Left renal cortex interstitium (tissue), 4 donors: ENCODE data around the gene TMEM89. TPM values are rescaled to one million over a fixed set of nuclear protein-coding genes. Genes with fewer than 3 reads are reported as not detected.

Experiments
- DNase-seq, 4 donors: peaks; one replicate each; pipeline ENCODE4 v3.0.0-alpha.2; 2013; ENCODE audit warnings: low read depth in 4 of 4, low spot score in 2 of 4, missing footprints in 1 of 4
- polyA plus RNA-seq, 4 donors: library from polyadenylated mRNA; unstranded; fragments of 120-200 nt; gene quantifications; one replicate each; pipeline ENCODE4 v1.2.1, GENCODE V29; 2013; ENCODE audit not compliant: insufficient read length in 4 of 4

TMEM89 gene, protein sequence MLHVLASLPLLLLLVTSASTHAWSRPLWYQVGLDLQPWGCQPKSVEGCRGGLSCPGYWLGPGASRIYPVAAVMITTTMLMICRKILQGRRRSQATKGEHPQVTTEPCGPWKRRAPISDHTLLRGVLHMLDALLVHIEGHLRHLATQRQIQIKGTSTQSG
- under 1 TPM in 1 of 4 donors, not detected in 3; 0.21 TPM for polyA plus RNA-seq

DNA sequence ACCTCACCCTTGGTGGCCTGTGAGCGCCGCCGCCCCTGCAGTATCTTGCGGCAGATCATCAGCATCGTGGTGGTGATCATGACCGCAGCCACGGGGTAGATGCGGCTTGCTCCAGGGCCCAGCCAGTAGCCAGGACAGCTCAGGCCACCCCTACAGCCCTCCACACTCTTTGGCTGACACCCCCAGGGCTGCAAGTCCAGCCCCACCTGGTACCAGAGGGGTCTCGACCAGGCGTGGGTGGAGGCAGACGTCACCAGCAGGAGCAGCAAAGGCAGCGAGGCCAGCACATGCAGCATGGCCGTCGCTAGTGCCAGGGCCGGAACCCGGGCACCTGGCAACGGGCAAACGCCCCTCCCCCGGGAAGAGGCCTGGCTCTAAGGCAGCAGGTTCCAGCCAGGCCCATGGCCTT lies at the start of gene TMEM89:
TSS of gene TMEM89 (minus strand) at position 309 of the 409 bp plus-strand sequence. CDS start at position 296, 13 bp downstream.
- DNase-seq: no peak

DNA sequence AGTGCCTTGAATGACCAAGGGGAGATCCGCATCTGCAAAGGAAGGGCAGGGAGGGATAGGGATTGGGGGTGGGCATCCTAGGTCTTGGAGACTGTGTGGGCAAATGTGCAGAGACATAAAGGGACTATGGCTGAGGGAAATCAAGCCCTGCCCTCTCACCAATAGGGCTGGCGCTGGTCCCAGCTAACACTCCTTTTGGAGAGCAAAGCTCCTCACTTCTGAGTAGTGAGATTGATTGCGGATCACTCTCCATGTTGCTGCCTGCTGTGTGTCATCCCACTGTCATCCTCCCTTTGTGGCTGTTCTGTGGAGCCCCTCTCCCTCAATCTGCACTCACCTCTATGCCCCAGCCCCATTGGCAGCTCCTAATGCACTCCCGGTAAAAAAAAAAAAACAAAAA lies 43.4 kb upstream of the TMEM89 start:
- no peak for DNase-seq

DNA sequence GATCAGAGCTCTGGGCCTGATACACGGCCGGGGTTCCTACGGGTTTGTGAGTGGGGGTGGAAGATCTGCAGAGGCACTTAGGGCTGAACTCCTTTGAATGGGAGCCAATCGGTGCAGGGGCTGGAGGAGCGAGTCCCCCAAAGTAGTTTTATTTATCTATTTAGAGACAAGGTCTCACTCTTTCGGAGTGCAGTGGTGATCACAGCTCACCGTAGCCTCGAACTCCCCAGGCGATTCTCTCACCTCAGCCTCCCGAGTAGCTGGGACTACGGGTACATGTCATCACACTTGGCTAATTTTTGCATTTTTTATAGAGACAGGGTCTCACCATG lies 42.7 kb upstream of the TMEM89 start:
- DNase-seq: no peak

DNA sequence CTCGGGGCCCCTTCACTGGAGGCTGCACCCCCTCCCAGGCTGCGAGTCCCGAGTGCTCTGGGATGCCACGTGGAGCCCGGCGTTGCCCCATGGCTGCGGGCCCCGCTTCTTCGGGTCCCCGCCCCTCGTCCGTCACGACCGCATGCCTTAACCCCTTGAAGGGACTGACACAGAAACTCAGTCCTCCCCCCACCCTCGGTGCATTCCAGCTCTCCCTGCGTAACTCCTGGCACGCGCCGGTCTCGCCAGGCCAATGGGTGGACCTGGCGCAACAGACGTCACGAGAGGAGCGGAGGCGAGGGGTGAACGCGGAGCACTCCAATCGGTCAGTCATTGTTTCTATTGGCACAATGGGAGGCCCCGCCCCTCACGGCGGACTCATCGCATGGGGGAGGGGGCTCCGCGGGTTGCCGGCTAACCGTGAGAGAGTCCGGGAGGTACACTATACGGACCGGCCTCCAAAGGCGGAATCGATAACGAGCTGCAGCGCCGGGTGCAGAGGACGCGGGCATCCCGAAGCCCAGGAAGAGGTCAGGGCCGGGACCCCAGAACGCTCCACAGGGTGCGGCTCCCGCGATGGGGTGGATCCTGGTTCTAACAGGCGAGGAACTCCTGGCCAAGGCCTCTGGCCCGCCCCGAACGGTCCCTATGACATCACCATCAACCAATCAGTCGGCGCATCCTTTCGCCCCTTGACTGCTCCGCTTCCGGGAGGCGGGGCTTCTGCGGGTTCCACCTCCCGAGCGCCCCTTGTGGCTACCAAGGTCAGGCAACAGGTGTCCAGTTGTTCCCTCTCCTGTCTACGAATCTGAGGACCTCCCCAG lies 42.1 kb upstream of the TMEM89 start:
- DNase-seq: peak; percentile 81 to 90 (median 87)

DNA sequence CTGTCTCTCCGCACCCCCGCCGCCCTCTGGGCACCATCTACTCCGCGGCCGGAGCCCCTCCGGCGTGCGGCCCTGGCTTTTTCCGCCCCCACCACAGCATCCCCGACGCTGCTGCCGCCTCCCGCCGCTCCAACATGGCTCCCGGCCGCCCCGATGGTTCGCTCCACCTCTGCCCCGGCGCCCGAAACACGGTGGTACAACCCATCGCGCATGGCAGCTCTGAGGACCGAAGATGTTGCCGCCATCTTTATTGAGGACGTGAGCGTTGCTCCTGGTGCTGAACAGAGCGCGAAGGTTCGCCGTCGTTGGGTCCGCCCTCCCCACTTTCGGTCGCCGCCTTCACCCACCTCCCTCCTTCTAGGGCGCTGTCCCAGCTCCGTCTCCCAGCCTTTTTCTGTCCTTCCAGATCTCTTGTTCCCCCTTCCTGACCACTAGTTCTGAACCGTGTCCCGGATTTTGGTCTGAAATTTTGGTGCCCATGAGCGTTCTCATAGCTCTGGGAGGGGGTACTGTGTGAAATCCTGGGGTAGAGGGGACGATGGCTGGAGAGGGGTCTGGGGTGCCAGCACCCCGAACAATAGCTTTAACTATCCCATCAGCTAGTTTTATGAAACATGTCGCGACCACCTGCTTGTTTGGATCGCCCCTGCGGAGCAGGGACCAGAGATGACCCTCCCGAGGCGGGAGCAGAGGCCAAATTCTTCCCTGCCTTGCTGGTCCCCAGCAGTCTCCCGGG lies 41.4 kb upstream of the TMEM89 start, which contains the start of gene CELSR3:
TSS of gene CELSR3 (minus strand) at position 134 of the 736 bp plus-strand sequence. CDS start 252 bp downstream, outside the sequence.
- DNase-seq: peak in 2 of 4 donors; percentile 57 to 63

DNA sequence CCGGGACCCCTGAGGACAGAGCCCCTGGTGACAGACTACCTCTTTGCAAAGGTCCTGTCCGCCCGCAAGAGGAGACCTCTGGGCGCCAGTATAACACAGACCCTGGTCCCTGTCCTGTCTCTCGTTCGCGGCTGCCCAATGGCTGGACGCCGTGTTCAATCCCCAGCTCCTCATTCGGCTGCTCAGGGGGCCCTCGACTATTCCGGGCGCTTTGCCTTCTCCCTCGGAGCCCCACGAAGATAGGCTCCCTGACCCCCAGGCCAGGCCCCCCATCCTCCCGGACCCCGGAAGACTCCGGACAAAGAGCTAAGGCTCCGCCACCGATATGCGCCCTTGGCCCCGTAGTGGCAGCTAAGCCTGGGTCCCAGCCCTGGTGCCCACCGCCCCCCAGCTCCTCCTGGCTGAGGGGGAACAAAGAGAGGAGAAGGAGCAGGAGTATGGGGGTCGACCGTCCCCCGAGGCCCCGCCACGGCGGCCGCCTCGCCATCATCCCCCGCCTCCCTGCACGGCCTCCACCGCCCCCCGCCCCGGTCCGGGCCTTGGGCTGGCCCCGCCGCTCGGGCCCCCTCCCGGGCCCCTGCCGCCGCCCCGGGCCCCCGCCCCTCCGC lies 40.7 kb upstream of the TMEM89 start:
- no peak for DNase-seq

DNA sequence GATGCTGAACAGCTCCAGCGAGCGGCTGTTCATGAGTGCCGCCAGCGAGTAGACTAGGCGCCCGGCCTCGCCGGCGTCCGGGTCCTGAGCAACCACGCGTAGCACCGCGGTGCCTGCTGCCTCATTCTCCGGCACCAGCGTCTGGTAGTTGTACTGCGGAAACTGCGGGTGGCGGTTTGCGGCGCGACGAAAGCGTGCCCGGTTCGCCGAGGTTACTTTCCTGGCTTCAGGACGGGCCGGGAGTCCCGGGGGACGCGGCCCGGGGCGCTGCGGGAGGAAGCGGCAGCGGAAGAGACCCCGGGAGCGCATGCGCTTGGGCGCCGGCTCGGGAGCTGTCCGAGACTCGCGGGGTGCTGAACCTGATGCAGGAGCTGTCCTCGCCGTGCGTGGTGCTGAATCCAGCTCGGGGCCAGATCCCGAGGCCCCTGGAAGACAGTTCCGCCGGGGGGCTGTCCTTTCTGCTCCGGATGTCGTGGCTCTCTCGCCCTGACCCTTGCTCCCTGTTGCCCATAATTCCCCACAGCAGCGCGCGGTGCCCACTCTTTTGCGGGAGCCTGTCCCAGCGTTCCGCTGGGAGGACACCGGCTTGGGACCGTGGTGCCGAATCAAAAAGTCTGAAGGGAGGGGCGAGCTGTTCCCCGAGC lies 40.1 kb upstream of the TMEM89 start:
- peak in 2 of 4 donors; percentile 44 to 61 for DNase-seq

DNA sequence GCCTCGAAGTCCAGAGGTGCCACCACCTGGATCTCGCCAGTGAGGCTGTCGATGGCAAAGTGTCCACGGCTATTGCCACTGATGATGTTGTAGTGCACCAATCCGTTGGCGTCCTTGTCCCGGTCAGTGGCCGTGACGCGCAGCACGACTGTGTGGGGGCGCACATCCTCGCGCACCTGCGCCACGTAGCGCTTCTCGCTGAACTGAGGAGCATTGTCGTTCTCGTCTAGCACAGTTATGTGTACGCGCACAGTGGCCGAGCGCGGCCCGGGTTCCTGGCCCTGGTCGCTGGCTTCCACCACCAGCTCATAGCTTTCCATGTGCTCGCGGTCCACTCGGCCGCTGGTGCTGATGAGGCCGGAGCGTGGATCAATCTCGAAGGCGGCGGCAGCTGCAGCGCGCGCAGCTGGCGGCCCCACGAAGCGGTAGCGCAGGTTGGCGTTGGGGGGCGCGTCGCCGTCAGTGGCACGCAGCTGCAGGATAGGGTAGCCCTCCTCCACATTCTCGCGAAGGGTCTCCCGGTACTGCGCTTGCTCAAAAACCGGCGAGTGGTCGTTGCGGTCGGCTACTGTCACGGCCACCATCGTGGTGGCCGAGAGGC lies 39.3 kb upstream of the TMEM89 start:
- no peak for DNase-seq

DNA sequence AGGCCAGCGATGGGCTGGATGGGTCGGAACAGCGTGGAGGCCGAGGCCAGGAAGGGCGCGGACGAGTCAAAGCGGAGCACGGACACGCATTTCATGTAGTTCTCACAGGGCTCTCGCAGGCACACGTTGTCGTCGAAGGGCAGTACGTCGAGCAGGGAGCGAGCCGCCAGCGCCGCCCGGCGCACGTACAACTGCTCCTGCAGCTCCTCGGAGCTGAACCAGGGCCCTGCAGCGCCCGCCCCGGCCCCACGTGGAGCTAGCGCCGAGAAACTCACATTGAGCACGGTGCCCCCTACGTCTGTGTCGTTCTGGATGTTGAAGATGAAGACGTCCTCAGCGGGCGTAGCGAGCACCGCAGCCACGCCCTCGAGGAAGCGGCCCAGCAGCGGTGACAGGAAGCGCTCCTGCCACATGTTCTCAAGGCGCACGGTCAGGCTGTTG lies 35.3 kb upstream of the TMEM89 start:
- no peak for DNase-seq

DNA sequence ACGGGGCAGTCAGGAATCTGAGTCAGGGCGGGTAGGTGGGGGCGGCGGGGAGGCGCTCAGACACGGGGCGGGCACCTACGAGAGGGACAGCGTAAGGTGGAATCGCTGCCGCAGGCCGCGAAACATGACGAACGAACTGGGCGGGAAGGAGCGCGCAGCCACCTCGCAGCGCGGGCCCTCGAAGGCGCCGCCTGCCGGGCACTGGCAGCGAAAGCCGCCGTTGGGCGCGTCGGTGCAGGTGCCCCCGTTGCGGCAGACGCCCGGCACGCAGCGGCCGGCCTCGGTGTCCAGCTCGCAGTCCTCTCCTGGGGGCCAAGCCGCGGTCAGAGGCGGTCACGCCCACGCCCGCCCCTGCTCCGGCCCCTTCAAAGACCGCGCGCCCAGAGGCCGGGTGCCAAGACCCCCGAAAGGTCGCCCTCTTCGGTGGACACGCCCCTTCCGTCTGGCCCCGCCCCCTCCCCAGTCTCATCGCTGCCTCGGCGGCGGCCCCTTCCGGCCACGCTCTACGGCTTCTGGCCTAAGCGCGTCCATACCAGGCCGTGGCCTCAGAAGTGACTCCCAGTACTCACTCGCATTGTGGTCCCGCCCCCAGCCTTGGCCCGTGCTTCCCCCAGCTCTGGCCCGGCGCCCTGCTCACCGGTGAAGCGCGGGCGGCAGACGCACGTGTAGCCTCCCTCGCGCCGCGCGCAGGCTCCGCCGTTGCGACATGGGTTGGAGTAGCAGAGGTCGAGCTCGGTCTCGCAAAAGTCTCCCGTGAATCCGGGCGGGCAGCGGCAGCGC lies 34.7 kb upstream of the TMEM89 start:
- DNase-seq: peak in 2 of 4 donors; percentile 56 to 63

DNA sequence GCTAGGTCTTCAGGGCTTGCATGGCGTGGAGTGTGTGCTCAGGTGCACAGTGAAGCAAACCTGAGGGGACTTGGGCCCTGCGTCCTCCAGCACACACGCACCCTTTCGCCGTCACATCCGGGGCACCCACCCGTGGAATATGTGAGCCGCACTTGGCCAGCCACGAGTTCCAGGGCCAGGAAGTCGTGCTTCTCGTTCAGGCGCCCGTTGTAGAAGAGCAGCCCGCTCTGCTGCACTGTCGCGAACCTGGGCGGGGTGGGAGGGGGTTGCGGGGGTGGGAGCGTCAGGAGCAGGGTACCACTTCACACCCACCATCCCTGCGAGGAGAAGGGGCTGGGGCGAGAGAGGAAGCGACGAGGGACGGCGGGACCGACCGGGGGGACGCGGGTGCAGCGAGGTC lies 34.0 kb upstream of the TMEM89 start:
- no peak for DNase-seq

DNA sequence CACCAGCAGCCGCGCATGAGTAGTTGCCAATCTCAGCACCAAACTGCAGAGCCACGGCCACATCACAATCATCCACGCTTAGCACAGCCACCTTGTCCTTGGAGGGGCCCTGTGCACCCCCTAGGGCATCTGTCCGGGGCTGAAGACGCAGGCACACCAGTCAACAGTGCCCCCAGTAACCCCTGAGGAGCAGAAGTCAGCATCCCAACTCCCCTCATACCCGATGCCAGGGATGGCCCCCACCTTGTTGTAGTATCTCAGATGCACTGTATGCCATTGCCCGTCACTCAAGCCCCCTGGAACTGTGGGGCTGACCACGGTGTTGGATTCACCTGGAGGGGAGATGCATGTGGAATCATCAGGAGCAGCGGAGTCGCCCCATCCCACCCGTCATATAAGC lies 33.5 kb upstream of the TMEM89 start:
- DNase-seq: no peak

DNA sequence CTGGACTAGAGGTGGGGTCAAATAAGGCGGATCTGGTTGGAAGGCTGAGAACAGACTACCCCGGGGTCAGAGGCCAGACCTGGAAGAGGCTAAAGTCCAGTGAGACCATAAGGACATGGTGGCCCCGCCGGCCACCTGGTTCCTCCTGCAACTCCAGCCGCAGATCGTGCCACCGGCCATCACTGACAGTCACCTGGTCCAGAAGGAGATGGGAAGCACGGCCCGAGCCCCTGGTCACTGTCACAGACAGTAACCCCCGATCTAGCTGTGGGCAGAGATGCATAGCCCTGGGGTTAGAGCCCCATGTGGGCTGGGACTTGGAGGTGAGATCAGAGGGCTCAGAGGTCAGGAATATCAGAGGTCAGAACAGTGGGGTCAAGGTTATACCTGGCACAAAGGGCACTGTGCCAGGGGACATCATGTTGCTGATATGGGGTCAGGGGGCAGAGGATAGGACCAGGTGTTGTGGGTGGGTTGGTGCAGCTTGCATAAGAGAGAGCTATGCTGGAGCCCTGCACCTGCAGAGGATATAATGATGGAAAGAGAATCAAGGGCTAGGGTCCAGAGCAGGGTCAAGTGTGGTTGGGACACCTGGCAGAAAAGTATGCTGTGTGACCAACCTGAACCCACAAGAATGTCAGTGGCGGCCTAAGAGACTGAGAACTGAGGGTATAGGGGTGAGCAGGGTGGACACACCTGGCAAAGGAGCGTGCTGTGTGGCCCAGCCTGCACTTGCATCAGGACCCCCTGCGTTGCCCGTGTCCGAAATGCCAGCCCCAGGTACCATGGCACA lies 31.6 kb upstream of the TMEM89 start:
- DNase-seq: no peak

DNA sequence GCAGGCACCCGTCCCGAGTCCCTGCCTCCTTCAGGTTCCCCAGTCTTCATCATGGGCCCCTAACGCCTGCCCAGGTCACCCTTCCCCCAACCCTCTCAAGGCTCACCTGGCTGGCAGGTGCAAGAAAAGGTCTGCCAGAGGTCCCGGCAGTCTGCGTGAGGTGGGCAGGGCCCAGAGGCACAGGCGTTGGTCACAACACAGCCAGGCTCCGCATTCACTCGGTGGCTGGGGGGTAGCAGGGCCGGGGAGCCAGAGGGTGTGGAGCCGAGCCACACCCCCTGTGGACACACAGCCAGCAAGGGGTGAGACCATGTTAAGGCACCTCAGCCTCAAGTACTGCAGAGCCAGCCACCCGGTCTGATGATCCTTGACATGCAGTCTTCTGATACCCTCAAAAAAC lies 30.2 kb upstream of the TMEM89 start:
- DNase-seq: no peak

DNA sequence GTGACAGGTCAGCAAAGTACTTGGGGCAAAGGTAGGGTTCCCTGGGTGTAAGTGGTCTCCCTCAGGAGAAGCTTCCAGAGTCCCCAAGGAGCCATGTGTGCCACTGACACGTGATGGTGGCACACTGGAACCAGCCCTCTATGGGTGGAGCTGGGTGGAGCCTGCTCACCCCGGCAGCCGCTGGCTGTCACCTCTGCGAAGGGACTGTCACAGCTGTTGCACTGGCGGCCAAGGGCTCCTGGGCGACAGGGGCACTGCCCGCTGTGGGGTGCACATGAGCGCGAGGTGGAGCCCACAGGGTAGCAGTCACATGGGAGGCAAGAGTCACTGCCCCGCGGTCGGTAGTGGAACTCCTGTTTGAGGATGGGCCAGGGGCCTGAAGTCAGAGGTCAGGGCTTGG lies 29.2 kb upstream of the TMEM89 start:
- no peak for DNase-seq

DNA sequence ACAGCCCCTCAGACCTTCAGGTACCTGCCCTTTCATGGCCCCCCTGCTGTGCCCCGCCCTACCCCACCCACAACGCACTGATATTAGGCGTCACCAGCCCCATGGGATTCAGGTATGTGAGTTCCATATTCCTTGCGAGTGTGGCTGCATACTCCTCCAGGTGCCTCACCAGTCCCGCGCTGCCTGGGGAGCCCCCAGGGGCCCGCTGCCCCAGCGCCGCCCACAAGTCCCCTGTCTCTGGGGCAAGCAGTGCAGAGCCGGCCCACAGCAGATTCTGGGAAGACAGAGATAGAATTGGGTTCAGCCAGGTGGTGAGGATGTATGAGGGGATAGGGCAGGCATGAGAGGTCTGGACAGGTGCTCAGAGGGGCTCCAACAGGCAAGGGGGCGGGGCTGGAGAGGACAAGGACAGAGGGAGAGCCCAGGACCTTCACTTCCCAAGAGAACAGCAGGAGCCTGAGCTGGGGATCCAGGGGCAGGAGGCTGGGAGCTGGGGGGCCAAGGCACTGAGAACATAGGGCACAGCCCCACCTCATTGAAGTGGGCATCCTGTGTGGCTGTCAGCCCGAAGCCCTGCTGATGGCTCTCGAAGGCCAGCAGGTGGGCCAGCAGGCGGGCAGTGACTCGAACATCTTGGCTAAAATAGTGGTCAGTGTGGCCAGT lies 26.8 kb upstream of the TMEM89 start:
- no peak for DNase-seq

DNA sequence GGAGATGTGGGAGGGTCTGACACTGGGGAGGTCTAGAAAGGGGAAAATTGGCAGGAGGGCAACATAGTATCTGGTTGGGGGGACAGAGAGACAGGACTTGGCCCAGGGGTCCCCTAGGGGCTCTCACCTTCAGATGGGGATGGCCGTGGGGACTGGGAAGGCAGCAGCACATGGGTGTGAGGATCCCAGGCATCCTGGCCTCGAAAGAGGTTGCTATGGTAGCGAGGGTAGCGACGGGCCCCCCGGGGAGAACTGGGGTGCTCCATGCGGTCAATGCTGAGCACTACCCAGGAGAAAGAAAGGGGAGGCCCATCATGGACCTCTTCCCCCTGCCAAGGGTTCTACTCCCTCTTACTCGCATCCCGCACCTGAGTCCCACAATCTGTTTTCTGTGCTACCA lies 26.1 kb upstream of the TMEM89 start:
- DNase-seq: no peak
